ENCODE data around the gene MEGF11.

DNA sequence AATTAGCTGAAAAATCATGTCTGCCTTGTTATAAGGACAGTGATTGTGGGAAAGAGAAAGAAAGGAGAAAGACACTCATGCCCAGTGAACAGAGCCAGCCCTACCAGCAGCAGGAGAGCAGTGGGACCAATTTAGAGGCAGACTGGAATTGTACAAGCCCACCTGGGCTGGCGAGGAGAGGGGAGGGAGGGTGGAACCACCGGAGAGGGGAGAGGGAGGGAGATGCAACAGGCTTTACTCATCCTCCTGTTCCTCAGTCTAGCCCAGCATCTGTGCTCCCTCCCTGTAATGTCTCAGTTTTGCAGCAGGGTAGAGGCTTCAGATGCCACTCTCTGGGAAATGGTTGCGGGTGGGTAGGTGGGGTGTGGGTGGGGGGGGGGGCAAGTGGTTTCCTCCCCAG is 329.5 kb downstream of the MEGF11 start:
- no peak for TF ChIP-seq RFX5 (IDR thresholded peaks at IDR 0.05; ENCODE audit: low read length)
- no peak for TF ChIP-seq REST (IDR thresholded peaks at IDR 0.05; ENCODE audit: low read depth, low read length)
- no peak for TF ChIP-seq POLR2AphosphoS5 (IDR thresholded peaks at IDR 0.05; ENCODE audit: low read depth, low read length)
- TF ChIP-seq EZH2phosphoT487 (IDR thresholded peaks at IDR 0.05; ENCODE audit: borderline replicate concordance, low read depth): no peak
- TF ChIP-seq, protein P1, sequence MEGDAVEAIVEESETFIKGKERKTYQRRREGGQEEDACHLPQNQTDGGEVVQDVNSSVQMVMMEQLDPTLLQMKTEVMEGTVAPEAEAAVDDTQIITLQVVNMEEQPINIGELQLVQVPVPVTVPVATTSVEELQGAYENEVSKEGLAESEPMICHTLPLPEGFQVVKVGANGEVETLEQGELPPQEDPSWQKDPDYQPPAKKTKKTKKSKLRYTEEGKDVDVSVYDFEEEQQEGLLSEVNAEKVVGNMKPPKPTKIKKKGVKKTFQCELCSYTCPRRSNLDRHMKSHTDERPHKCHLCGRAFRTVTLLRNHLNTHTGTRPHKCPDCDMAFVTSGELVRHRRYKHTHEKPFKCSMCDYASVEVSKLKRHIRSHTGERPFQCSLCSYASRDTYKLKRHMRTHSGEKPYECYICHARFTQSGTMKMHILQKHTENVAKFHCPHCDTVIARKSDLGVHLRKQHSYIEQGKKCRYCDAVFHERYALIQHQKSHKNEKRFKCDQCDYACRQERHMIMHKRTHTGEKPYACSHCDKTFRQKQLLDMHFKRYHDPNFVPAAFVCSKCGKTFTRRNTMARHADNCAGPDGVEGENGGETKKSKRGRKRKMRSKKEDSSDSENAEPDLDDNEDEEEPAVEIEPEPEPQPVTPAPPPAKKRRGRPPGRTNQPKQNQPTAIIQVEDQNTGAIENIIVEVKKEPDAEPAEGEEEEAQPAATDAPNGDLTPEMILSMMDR (IDR thresholded peaks at IDR 0.05): no peak
- TF ChIP-seq FOXJ3 (CRISPR knock-in tag; IDR thresholded peaks at IDR 0.05): no peak
- TF ChIP-seq RAD21 (IDR thresholded peaks at IDR 0.05; ENCODE audit: low read length): no peak
- TF ChIP-seq CHD2 (IDR thresholded peaks at IDR 0.05; ENCODE audit: low read length, partially characterized antibody): no peak
- TF ChIP-seq MXI1 (IDR thresholded peaks at IDR 0.05; ENCODE audit: low read depth, low read length): no peak
- TF ChIP-seq IRF3 (IDR thresholded peaks at IDR 0.05; ENCODE audit: low read depth, low read length): no peak
- no peak for TF ChIP-seq SMC3 (IDR thresholded peaks at IDR 0.05; ENCODE audit: low read depth, low read length)
- TF ChIP-seq, protein P2, sequence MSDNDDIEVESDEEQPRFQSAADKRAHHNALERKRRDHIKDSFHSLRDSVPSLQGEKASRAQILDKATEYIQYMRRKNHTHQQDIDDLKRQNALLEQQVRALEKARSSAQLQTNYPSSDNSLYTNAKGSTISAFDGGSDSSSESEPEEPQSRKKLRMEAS (IDR thresholded peaks at IDR 0.05; ENCODE audit: low read depth): no peak
- no peak for TF ChIP-seq PBX3 (IDR thresholded peaks at IDR 0.05)
- TF ChIP-seq FOXM1 (IDR thresholded peaks at IDR 0.05; ENCODE audit: low read depth): no peak
